HEK293T (cell line): ENCODE measurements around the gene TSPAN2.

Source experiments
- BHLHE40 ChIP-seq: fragments of 450-650 bp; IDR thresholded peaks from 2 replicates; pipeline ENCODE4 v1.6.1; 2016; ENCODE audit warnings: mild to moderate bottlenecking, moderate library complexity, borderline replicate concordance
- ELF4 ChIP-seq: fragments of 450-650 bp; IDR thresholded peaks from 2 replicates; pipeline ENCODE4 v1.6.1; 2017; ENCODE audit warnings: antibody characterized with exemption
- FOXA1 ChIP-seq: fragments of 450-650 bp; IDR thresholded peaks from 2 replicates; pipeline ENCODE4 v1.6.1; 2016; ENCODE audit warnings: mild to moderate bottlenecking
- FOXM1 ChIP-seq: fragments of 450-650 bp; IDR thresholded peaks from 2 replicates; pipeline ENCODE4 v1.6.1; 2017; ENCODE audit warnings: mild to moderate bottlenecking, borderline replicate concordance
- NFRKB ChIP-seq: fragments of 450-650 bp; IDR thresholded peaks from 2 replicates; pipeline ENCODE4 v1.6.1; 2016; ENCODE audit warnings: mild to moderate bottlenecking, moderate library complexity
- PKNOX1 ChIP-seq: fragments of 450-650 bp; IDR thresholded peaks from 2 replicates; pipeline ENCODE4 v1.6.1; 2016
- SP1 ChIP-seq: fragments of 450-650 bp; IDR thresholded peaks from 2 replicates; pipeline ENCODE4 v1.6.1; 2017
- SUZ12 ChIP-seq: fragments of 450-650 bp; IDR thresholded peaks from 2 replicates; pipeline ENCODE4 v1.6.1; 2016; ENCODE audit warnings: mild to moderate bottlenecking
- TARDBP ChIP-seq: fragments of 450-650 bp; IDR thresholded peaks from 2 replicates; pipeline ENCODE4 v1.6.1; 2016
- ZNF384 ChIP-seq: fragments of 450-650 bp; IDR thresholded peaks from 2 replicates; pipeline ENCODE4 v1.6.1; 2016

GRCh38 chr1:115013792-115014191 lies 75.5 kb downstream of the TSPAN2 start:
- TF ChIP-seq TARDBP, result no peak
- TF ChIP-seq BHLHE40, result no peak
- TF ChIP-seq SP1, result no peak
- no peak for TF ChIP-seq NFRKB
- no peak for TF ChIP-seq SUZ12
- TF ChIP-seq ELF4, result no peak
- no peak for TF ChIP-seq FOXM1
- no peak for TF ChIP-seq PKNOX1
- TF ChIP-seq ZNF384, result no peak
- no peak for TF ChIP-seq FOXA1
